Activated T-cell treated with anti-CD3 and anti-CD28 coated beads for 1 hour (primary cell): Measurements from ENCODE around the gene RALGAPB.

ENCODE experiments used
- DNase-seq: peaks from one replicate; pipeline ENCODE4 v3.0.0-alpha.2; 2020; ENCODE audit warnings: low read depth

RALGAPB gene

GRCh38 chr20:38548356-38549083 lies 75.9 kb downstream of the RALGAPB start:
- no peak for DNase-seq

GRCh38 chr20:38550274-38550673 lies 77.6 kb downstream of the RALGAPB start:
- no peak for DNase-seq

GRCh38 chr20:38551056-38551626 lies 78.5 kb downstream of the RALGAPB start:
- DNase-seq: no peak

DNA sequence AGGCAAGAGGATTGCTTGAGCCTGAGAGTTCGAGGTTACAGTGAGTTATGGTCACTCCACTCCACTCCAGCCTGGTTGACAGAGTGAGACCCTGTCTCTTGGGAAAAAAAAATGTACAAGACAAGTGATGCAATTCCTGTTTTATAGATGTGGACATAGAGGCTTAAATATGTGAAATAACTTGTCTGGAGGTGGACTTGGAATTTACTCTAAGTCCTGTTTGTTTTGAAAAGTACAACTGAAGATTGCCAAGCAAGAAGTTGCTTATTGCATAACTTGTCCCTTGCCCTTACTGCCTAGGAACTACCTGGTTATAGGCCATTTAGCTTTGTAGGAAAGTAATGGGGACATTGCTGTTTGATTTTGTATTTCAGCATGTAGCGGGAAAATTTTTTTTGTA lies 82.3 kb downstream of the RALGAPB start:
- DNase-seq: no peak

DNA sequence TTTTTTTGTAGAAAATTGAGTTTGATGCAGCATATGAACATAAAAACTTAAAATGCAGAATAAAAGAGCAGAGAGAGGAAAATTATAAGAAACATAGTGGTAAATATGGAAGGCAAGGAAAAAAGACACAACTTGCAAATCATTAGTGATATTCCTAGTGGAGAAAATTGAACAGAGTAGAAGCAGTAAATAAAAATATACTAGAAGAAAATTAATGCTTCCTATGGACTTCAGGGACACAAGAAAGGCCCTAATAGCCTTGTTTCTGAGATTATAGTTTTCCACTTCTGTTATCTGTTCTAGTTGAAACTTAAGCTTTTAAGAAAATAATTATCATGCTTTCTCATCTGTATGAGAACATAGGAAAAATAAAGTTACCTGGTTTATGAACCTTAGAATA lies 82.8 kb downstream of the RALGAPB start:
- DNase-seq: no peak

DNA sequence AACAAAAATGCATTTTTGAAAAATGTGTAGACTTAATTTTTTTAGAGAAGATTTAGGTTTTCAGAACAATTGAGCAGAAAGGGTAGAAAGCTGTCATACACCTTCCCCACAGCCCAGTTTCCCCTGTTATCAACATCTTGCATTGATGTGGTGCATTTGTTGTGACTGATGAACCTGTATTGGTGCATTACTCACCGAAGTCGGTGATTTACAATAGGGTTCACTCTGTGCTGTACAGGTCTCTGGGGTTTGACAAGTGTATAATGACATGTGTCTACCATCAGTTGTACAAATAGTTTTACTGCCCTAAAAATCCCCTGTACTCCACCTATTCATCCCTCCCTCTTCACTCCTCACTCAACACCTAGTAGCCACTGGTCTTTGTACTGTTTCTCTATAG lies 84.5 kb downstream of the RALGAPB start:
- no peak for DNase-seq

DNA sequence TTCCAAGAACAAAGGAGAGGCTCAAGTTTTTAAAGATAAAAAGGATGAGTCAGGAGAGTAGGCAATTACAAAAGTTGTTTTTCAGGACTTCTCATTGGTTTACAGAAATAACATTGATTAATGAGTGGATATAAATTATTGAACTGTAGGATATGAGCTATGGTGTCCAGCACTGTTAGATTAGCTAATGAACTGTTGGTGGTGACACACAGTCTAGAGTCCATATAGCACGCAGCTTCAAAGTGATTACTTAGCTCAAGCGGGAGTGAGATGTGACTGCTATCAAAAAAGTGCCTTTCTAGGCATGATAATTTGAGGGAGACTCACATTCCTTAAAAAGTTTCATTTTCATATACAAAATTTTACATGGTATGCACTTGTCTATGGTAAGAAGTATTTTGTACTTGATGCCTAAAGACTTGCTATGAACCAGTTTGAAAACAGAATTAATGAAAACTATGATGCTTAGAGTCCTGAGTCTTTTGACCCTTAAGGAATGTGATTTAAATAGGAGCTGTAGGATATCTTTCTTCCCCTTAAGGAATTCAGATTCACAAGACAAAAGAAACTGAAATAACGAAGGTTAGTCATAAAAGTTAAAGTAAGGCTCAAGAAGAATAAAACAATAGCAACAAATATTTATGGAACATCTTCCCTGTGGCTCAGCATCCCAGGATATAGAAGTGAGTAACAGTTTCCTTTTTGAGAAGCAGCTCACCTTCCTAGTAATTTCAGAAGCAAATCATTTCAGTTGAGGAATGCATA lies 86.1 kb downstream of the RALGAPB start:
- no peak for DNase-seq

DNA sequence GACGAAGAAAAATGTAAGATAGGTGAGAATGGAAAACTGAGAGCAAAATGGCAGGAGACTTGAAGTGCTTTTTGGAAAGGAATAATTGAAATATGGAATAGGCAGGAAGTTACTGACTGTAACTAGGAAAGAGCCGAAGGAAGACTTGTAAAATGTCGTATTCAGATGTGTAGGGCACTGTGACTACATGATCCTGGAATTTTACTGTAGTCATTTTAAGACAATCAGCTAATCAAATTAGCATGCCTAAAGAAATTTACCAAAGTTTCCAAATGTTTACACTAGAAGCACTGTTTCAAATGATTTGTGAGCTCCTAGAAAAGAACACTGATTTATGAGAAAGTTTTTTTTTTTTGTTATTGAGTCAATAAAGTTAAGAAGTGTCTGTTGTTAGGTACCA lies 87.1 kb downstream of the RALGAPB start:
- no peak for DNase-seq

GRCh38 chr20:38563802-38564431 lies 91.3 kb downstream of the RALGAPB start:
- no peak for DNase-seq

DNA sequence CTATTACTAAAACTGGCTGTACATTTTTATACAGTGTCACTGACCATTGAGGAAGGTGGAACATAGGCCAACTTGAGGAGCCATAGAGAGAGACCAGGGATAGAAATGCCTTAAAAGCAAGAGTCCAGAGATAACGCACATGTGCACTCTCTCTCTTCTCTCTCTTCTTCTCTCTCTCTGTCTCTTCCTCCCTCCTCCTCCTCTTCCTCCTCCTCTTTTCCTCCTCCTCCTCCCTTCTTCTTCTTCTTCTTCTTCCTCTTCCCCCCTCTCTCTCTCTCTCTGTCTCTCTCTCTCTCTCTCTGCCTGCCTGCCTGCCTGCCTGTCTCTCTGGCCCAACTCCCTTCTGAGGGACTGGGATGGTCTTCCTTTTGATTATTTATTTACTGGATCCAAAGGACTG lies 92.0 kb downstream of the RALGAPB start:
- no peak for DNase-seq

DNA sequence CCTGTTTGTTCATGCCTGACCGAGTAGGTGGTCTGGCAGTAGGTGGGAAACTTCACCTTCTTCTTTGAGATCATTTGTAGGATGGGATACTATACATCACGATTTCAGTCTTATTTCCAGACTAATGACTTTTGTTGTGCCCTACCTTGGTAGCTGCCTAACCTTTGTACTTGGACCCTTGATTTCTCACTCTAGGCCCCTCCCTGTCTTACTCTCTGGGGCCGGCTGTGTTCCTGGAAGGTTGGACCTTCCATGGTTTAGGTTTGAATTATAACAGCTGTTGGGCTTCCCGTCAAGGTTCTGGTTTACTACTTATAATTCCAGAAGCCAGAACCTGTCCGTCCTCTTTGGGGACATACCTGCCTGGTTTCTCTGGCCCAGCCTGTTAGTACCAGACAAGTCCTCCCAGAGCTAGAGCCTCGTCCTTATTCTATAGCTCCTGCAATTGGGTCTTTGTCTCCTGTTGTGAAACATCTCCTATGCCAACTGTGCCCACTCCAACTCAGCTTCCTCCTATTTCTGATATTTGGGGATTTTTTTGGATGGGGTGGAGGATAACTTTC lies 93.5 kb downstream of the RALGAPB start:
- no peak for DNase-seq

- DNase-seq: no peak
Observed at GRCh38 chr20:38569747-38570525, 97.3 kb downstream of the RALGAPB start.

- DNase-seq: no peak
Observed at GRCh38 chr20:38573413-38573812, 100.8 kb downstream of the RALGAPB start.

GRCh38 chr20:38579219-38579910 lies 106.7 kb downstream of the RALGAPB start:
- DNase-seq: no peak

- no peak for DNase-seq
Observed at GRCh38 chr20:38579921-38580320, 107.3 kb downstream of the RALGAPB start.

GRCh38 chr20:38581013-38581412 lies 108.4 kb downstream of the RALGAPB start, which contains the start of gene ADIG:
ADIG (plus strand) TSS chr20:38581197; CDS start chr20:38581251, 54 bp downstream.
- no peak for DNase-seq

DNA sequence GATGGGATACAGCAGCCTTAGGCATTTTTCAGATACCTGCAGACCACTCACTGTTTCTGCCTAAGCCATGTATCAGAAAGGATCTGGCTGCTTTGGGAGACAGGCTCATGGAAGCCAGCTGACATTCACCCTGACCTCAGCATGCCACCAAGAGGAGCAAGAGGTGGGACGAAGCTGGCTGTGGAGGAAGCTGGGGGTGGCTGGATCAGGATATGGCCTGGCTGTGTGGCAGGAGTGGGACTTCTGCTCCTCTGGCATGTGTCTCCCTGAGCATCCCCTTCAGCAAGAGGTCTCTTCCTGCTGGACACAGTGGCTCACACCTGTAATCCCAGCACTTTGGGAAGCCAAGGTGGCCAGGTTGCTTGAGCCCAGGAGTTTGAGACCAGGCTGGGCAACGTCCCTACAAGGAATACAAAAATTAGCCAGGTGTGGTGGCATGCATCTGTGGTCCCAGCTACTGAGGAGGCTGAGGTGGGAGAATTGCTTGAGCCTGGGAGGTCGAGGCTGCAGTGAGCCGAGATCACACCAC lies 109.3 kb downstream of the RALGAPB start:
- no peak for DNase-seq

DNA sequence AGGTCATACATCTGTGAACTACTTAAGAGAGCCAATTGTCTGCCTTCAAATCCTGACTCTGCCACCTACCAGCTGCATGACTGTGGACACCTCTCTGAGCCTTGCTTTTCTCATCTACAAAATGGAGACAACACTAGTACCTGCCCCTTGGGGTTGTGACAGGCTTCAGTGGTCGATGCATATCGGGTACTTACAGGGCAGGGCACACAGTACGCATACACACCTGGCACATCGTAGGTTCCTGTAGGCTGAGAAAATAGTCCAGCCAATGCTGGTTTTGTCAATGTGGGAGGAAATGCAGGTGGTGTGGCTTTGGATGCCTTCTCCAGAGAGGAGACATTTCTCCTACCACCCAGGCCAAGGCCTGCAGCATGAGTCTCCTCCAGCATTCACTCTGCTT lies 110.7 kb downstream of the RALGAPB start:
- no peak for DNase-seq

GRCh38 chr20:38584099-38584763 lies 111.6 kb downstream of the RALGAPB start:
- no peak for DNase-seq
